ENCODE results near the gene SREBF2.

The SREBF2 gene

GRCh38 chr22:41915035-41915785, 82.3 kb downstream of the SREBF2 start, which contains the start of gene SHISA8:
Gene SHISA8 (minus strand): TSS chr22:41915074. CDS start chr22:41914667, 407 bp downstream.
- Histone ChIP-seq H3K4me3 (ENCODE audit: low read length in 2 of 2) (peak within 1 kb of the TSS; percentile 21 to 69), H2AFZ (ENCODE audit: low read length) (peak within 1 kb of the TSS; percentile 85), H3K4ac (ENCODE audit: low read length) (no peak within 1 kb of the TSS), H3K9ac (ENCODE audit: low read depth, low read length, poor library complexity) (no peak within 1 kb of the TSS), H4K8ac (ENCODE audit: low read depth, low read length) (no peak within 1 kb of the TSS), H3K4me1 (ENCODE audit: control insufficient read depth in 2 of 2, insufficient read depth in 1 of 2, low read depth in 1 of 2, low read length in 2 of 2) (peaks cover 6 to 7% of the 10 kb centered on the region in 2 donors), H2AK5ac (ENCODE audit: low read depth, low read length) (peak within 1 kb of the TSS; percentile 37), H3K79me1 (ENCODE audit: low read depth, low read length) (no peaks in the 10 kb centered on the region), H2BK120ac (ENCODE audit: low read depth, low read length) (no peak within 1 kb of the TSS), H3K27ac (replicated peaks; ENCODE audit: low read length) (no peak within 1 kb of the TSS), H3K14ac (ENCODE audit: low read length) (no peak within 1 kb of the TSS), H3K9me3 (replicated peaks in 1 of 2; ENCODE audit: control insufficient read depth in 2 of 2, insufficient read depth in 1 of 2, low read depth in 1 of 2, low read length in 2 of 2) (no peaks in the 10 kb centered on the region), H2BK12ac (ENCODE audit: low read length) (no peak within 1 kb of the TSS), H3K27me3 (ENCODE audit: control insufficient read depth in 3 of 3, insufficient read depth in 3 of 3, low read depth in 1 of 3, low read length in 3 of 3) (peaks cover 75 to 100% (median 82%) of the 10 kb centered on the region in 3 experiments), H2BK5ac (ENCODE audit: low read length) (peak within 1 kb of the TSS; percentile 24), H3K23ac (ENCODE audit: low read depth, low read length, poor library complexity) (peak within 1 kb of the TSS; percentile 73), H3K18ac (ENCODE audit: low read length) (peak within 1 kb of the TSS; percentile 89), H3K4me2 (ENCODE audit: insufficient read depth, low read length, poor library complexity, severe bottlenecking) (peak within 1 kb of the TSS; percentile 57), H3K36me3 (replicated peaks in 1 of 2; ENCODE audit: control insufficient read depth in 2 of 2, insufficient read depth in 2 of 2, low read length in 2 of 2) (no peaks in the 10 kb centered on the region), H4K91ac (ENCODE audit: low read depth, low read length, poor library complexity) (no peak within 1 kb of the TSS), H2BK15ac (ENCODE audit: low read length) (no peak within 1 kb of the TSS)
- WGBS, 2 donors (ENCODE audit: extremely low coverage in 2 of 2, insufficient read length in 2 of 2, insufficient replicate concordance in 1 of 2): no CpG with 5 or more reads among the region's 63 CpGs
- DNase-seq (ENCODE audit: low spot score): no peak

- H3K27ac ChIP-seq (replicated peaks; ENCODE audit: low read length): no peak overlapping the region
- no peak for DNase-seq (ENCODE audit: low spot score)
- H3K4me3 ChIP-seq (ENCODE audit: low read length in 2 of 2): no peak overlapping the region
- peak overlapping the region; percentile 36 for H2AK5ac ChIP-seq (ENCODE audit: low read depth, low read length)
- no peak overlapping the region for H3K23ac ChIP-seq (ENCODE audit: low read depth, low read length, poor library complexity)
- no peak overlapping the region for H3K14ac ChIP-seq (ENCODE audit: low read length)
- H2BK15ac ChIP-seq (ENCODE audit: low read length): no peak overlapping the region
- no peaks in the 10 kb centered on the region for H3K9me3 ChIP-seq (replicated peaks in 1 of 2; ENCODE audit: control insufficient read depth in 2 of 2, insufficient read depth in 1 of 2, low read depth in 1 of 2, low read length in 2 of 2)
- WGBS, 2 donors (ENCODE audit: extremely low coverage in 2 of 2, insufficient read length in 2 of 2, insufficient replicate concordance in 1 of 2): no CpG with 5 or more reads among the region's 11 CpGs
- H3K4me1 ChIP-seq (ENCODE audit: control insufficient read depth in 2 of 2, insufficient read depth in 1 of 2, low read depth in 1 of 2, low read length in 2 of 2): peaks cover 2 to 5% of the 10 kb centered on the region in 2 donors
- no peak overlapping the region for H3K4me2 ChIP-seq (ENCODE audit: insufficient read depth, low read length, poor library complexity, severe bottlenecking)
- no peak overlapping the region for H4K91ac ChIP-seq (ENCODE audit: low read depth, low read length, poor library complexity)
- peak overlapping the region; percentile 89 for H3K18ac ChIP-seq (ENCODE audit: low read length)
- no peak overlapping the region for H3K9ac ChIP-seq (ENCODE audit: low read depth, low read length, poor library complexity)
- no peak overlapping the region for H2AFZ ChIP-seq (ENCODE audit: low read length)
- no peaks in the 10 kb centered on the region for H3K36me3 ChIP-seq (replicated peaks in 1 of 2; ENCODE audit: control insufficient read depth in 2 of 2, insufficient read depth in 2 of 2, low read length in 2 of 2)
- no peak overlapping the region for H2BK5ac ChIP-seq (ENCODE audit: low read length)
- peaks cover 72 to 100% (median 75%) of the 10 kb centered on the region in 3 experiments for H3K27me3 ChIP-seq (ENCODE audit: control insufficient read depth in 3 of 3, insufficient read depth in 3 of 3, low read depth in 1 of 3, low read length in 3 of 3)
- no peak overlapping the region for H2BK120ac ChIP-seq (ENCODE audit: low read depth, low read length)
- H3K4ac ChIP-seq (ENCODE audit: low read length): no peak overlapping the region
- no peak overlapping the region for H4K8ac ChIP-seq (ENCODE audit: low read depth, low read length)
- H3K79me1 ChIP-seq (ENCODE audit: low read depth, low read length): no peaks in the 10 kb centered on the region
- no peak overlapping the region for H2BK12ac ChIP-seq (ENCODE audit: low read length)
These were observed 83.0 kb downstream of the SREBF2 start for GRCh38 chr22:41915786-41916493.

GRCh38 chr22:41916745-41917358, 83.9 kb downstream of the SREBF2 start:
- Histone ChIP-seq H3K4me2 (ENCODE audit: insufficient read depth, low read length, poor library complexity, severe bottlenecking) (no peak overlapping the region), H4K8ac (ENCODE audit: low read depth, low read length) (no peak overlapping the region), H3K4me3 (ENCODE audit: low read length in 2 of 2) (no peak overlapping the region), H4K91ac (ENCODE audit: low read depth, low read length, poor library complexity) (no peak overlapping the region), H3K18ac (ENCODE audit: low read length) (no peak overlapping the region), H3K14ac (ENCODE audit: low read length) (no peak overlapping the region), H2BK15ac (ENCODE audit: low read length) (no peak overlapping the region), H2BK12ac (ENCODE audit: low read length) (no peak overlapping the region), H2BK120ac (ENCODE audit: low read depth, low read length) (no peak overlapping the region), H3K9ac (ENCODE audit: low read depth, low read length, poor library complexity) (no peak overlapping the region), H2AK5ac (ENCODE audit: low read depth, low read length) (no peak overlapping the region), H2BK5ac (ENCODE audit: low read length) (no peak overlapping the region), H3K27me3 (ENCODE audit: control insufficient read depth in 3 of 3, insufficient read depth in 3 of 3, low read depth in 1 of 3, low read length in 3 of 3) (peaks cover 64 to 92% (median 66%) of the 10 kb centered on the region in 3 experiments), H2AFZ (ENCODE audit: low read length) (no peak overlapping the region), H3K79me1 (ENCODE audit: low read depth, low read length) (no peaks in the 10 kb centered on the region), H3K27ac (replicated peaks; ENCODE audit: low read length) (no peak overlapping the region), H3K4me1 (ENCODE audit: control insufficient read depth in 2 of 2, insufficient read depth in 1 of 2, low read depth in 1 of 2, low read length in 2 of 2) (peaks cover 2 to 5% of the 10 kb centered on the region in 2 donors), H3K4ac (ENCODE audit: low read length) (no peak overlapping the region), H3K9me3 (replicated peaks in 1 of 2; ENCODE audit: control insufficient read depth in 2 of 2, insufficient read depth in 1 of 2, low read depth in 1 of 2, low read length in 2 of 2) (no peaks in the 10 kb centered on the region), H3K23ac (ENCODE audit: low read depth, low read length, poor library complexity) (no peak overlapping the region), H3K36me3 (replicated peaks in 1 of 2; ENCODE audit: control insufficient read depth in 2 of 2, insufficient read depth in 2 of 2, low read length in 2 of 2) (no peaks in the 10 kb centered on the region)
- DNase-seq (ENCODE audit: low spot score): no peak
- no CpG with 5 or more reads among the region's 10 CpGs for WGBS, 2 donors (ENCODE audit: extremely low coverage in 2 of 2, insufficient read length in 2 of 2, insufficient replicate concordance in 1 of 2)
